ENCODE measurements around the gene SIRPA. TPM values are rescaled to one million over a fixed set of nuclear protein-coding genes. Genes with fewer than 3 reads are reported as not detected.

The SIRPA gene
- total and polyA plus RNA-seq, 2 donors (not counting 1 experiment from before 2014, with no cell fraction given): 25.1 to 26.6 TPM

GRCh38 chr20:1964061-1964460 is 68.9 kb downstream of the SIRPA start:
- H3K79me2 ChIP-seq (ENCODE audit: control insufficient read depth, insufficient read depth, low read length): no peaks in the 10 kb centered on the region
- H3K9me3 ChIP-seq (ENCODE audit: control insufficient read depth, insufficient read depth, low read depth, low read length): no peaks in the 10 kb centered on the region

DNA sequence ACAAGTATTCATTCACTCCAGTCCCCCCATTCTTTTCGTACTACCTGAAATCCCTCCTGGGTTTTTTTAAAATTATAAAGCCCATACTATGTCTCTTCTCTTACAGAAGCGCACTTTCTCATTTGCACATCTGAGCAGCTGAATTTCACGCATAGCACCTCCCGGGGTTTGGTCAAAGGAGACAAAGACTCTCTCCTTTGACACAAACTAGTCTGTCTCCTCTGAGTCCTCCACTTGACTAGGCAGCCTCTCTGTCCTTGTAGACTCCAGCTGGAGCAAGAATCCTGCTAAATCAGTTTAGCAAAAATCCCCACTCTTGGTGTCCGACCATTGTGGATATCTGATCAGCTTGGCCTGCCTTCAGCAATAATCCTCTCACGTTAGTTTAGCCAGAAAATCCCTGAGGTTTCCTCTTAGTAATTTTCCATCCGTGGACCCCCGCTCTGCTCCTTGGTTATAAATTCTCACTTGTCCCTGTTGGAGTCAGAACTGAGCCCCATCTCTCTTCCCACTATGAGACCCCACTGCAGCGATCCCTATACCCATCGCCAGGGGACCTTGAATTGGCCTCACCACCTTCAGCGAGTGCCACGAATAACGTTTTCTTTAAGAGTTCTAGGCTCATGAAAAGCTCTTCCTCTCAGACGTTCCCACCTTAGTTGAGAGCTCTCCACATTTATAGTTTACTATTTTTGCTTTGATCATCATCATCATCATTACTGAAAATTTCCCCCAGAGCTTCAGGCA is 69.6 kb downstream of the SIRPA start:
- Histone ChIP-seq H3K36me3 (ENCODE audit: control insufficient read depth, insufficient read depth, low read length) (no peaks in the 10 kb centered on the region), H3K9ac (ENCODE audit: insufficient read depth, low read length) (no peak overlapping the region), H3K79me2 (ENCODE audit: control insufficient read depth, insufficient read depth, low read length) (no peaks in the 10 kb centered on the region), H3K4me3 (replicated peaks in 1 of 4; ENCODE audit: control extremely low read depth in 1 of 4, insufficient read depth in 1 of 4, low read depth in 3 of 4, low read length in 4 of 4) (no peak overlapping the region), H3K4me1 (ENCODE audit: control insufficient read depth, extremely low read depth, insufficient read depth, low read length) (no peaks in the 10 kb centered on the region), H3K27ac (ENCODE audit: insufficient read depth, low read length) (no peak overlapping the region), H3K27me3 (ENCODE audit: control insufficient read depth, insufficient read depth, low read length) (peaks cover 33% of the 10 kb centered on the region), H3K4me2 (ENCODE audit: extremely low read depth, insufficient read depth, low read length) (no peak overlapping the region), H2AFZ (ENCODE audit: low read length) (no peak overlapping the region), H3K9me3 (ENCODE audit: control insufficient read depth, insufficient read depth, low read depth, low read length) (no peaks in the 10 kb centered on the region), H4K20me1 (ENCODE audit: control insufficient read depth, extremely low read depth, insufficient read depth, low read length) (no peaks in the 10 kb centered on the region)
- no peak for DNase-seq (ENCODE audit: low read depth in 2 of 2)
- no peak for TF ChIP-seq EZH2 (IDR thresholded peaks at IDR 0.05; ENCODE audit: low read length, missing control alignments)
- TF ChIP-seq, protein P1, sequence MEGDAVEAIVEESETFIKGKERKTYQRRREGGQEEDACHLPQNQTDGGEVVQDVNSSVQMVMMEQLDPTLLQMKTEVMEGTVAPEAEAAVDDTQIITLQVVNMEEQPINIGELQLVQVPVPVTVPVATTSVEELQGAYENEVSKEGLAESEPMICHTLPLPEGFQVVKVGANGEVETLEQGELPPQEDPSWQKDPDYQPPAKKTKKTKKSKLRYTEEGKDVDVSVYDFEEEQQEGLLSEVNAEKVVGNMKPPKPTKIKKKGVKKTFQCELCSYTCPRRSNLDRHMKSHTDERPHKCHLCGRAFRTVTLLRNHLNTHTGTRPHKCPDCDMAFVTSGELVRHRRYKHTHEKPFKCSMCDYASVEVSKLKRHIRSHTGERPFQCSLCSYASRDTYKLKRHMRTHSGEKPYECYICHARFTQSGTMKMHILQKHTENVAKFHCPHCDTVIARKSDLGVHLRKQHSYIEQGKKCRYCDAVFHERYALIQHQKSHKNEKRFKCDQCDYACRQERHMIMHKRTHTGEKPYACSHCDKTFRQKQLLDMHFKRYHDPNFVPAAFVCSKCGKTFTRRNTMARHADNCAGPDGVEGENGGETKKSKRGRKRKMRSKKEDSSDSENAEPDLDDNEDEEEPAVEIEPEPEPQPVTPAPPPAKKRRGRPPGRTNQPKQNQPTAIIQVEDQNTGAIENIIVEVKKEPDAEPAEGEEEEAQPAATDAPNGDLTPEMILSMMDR (conservative IDR thresholded peaks at IDR 0.05 in 1 of 2, IDR thresholded peaks at IDR 0.05 in 1 of 2; ENCODE audit: low read depth in 1 of 2, low read length in 2 of 2): peak in 1 of 2 donors; percentile 23

More at GRCh38 chr20:1964061-1964460, 68.9 kb downstream of the SIRPA start:
- H3K4me3 ChIP-seq (replicated peaks in 1 of 4; ENCODE audit: control extremely low read depth in 1 of 4, insufficient read depth in 1 of 4, low read depth in 3 of 4, low read length in 4 of 4): no peak overlapping the region
- H2AFZ ChIP-seq (ENCODE audit: low read length): no peak overlapping the region
- H3K36me3 ChIP-seq (ENCODE audit: control insufficient read depth, insufficient read depth, low read length): no peaks in the 10 kb centered on the region
- no peaks in the 10 kb centered on the region for H3K4me1 ChIP-seq (ENCODE audit: control insufficient read depth, extremely low read depth, insufficient read depth, low read length)
- TF ChIP-seq EZH2 (IDR thresholded peaks at IDR 0.05; ENCODE audit: low read length, missing control alignments): no peak
- TF ChIP-seq, protein P1 (conservative IDR thresholded peaks at IDR 0.05 in 1 of 2, IDR thresholded peaks at IDR 0.05 in 1 of 2; ENCODE audit: low read depth in 1 of 2, low read length in 2 of 2): no peak
- H4K20me1 ChIP-seq (ENCODE audit: control insufficient read depth, extremely low read depth, insufficient read depth, low read length): no peaks in the 10 kb centered on the region
- H3K27me3 ChIP-seq (ENCODE audit: control insufficient read depth, insufficient read depth, low read length): peaks cover 33% of the 10 kb centered on the region
- DNase-seq (ENCODE audit: low read depth in 2 of 2): no peak
- H3K9ac ChIP-seq (ENCODE audit: insufficient read depth, low read length): no peak overlapping the region
- no peak overlapping the region for H3K27ac ChIP-seq (ENCODE audit: insufficient read depth, low read length)
- no peak overlapping the region for H3K4me2 ChIP-seq (ENCODE audit: extremely low read depth, insufficient read depth, low read length)

GRCh38 chr20:1965520-1966351 is 70.5 kb downstream of the SIRPA start:
- peak; percentile 48 to 64 for DNase-seq (ENCODE audit: low read depth in 2 of 2)

More at GRCh38 chr20:1965520-1966351, 70.5 kb downstream of the SIRPA start:
- Histone ChIP-seq H3K36me3 (ENCODE audit: control insufficient read depth, insufficient read depth, low read length) (no peaks in the 10 kb centered on the region), H2AFZ (ENCODE audit: low read length) (no peak overlapping the region), H3K9me3 (ENCODE audit: control insufficient read depth, insufficient read depth, low read depth, low read length) (no peaks in the 10 kb centered on the region), H3K27me3 (ENCODE audit: control insufficient read depth, insufficient read depth, low read length) (peaks cover 33% of the 10 kb centered on the region), H3K9ac (ENCODE audit: insufficient read depth, low read length) (no peak overlapping the region), H3K79me2 (ENCODE audit: control insufficient read depth, insufficient read depth, low read length) (no peaks in the 10 kb centered on the region), H3K4me3 (replicated peaks in 1 of 4; ENCODE audit: control extremely low read depth in 1 of 4, insufficient read depth in 1 of 4, low read depth in 3 of 4, low read length in 4 of 4) (peak overlapping the region in 2 of 4 experiments; percentile 14 to 27), H3K4me2 (ENCODE audit: extremely low read depth, insufficient read depth, low read length) (peak overlapping the region; percentile 36), H3K4me1 (ENCODE audit: control insufficient read depth, extremely low read depth, insufficient read depth, low read length) (no peaks in the 10 kb centered on the region), H3K27ac (ENCODE audit: insufficient read depth, low read length) (no peak overlapping the region), H4K20me1 (ENCODE audit: control insufficient read depth, extremely low read depth, insufficient read depth, low read length) (no peaks in the 10 kb centered on the region)
- TF ChIP-seq EZH2 (IDR thresholded peaks at IDR 0.05; ENCODE audit: low read length, missing control alignments): no peak
- TF ChIP-seq, protein P1 (conservative IDR thresholded peaks at IDR 0.05 in 1 of 2, IDR thresholded peaks at IDR 0.05 in 1 of 2; ENCODE audit: low read depth in 1 of 2, low read length in 2 of 2): peak; percentile 85 to 86

All from fibroblast of lung (primary cell).